NCI-H146 treated with DMSO at 0.1 percent for 48 hours (cell line): ENCODE results near the gene ASCL2.
"Not testable (repeated sequence)": the region's sequence is repeated elsewhere in the genome, so short reads cannot be mapped to it uniquely, and the experiment has no call there.

Source experiments
- DNase-seq: peaks from one replicate; lab custom pipeline; 2025; ENCODE audit not compliant: unreplicated experiment; lab: John Stamatoyannopoulos, UW

The ASCL2 gene

GRCh38 chr11:2298795-2299761, 28.7 kb upstream of the ASCL2 start:
- DNase-seq = peak; percentile 40

- no peak for DNase-seq
These were observed 27.9 kb upstream of the ASCL2 start for GRCh38 chr11:2298131-2298794.

GRCh38 chr11:2297623-2298030, 27.2 kb upstream of the ASCL2 start:
- DNase-seq = no peak

GRCh38 chr11:2296913-2297622, 26.7 kb upstream of the ASCL2 start:
- no peak for DNase-seq

GRCh38 chr11:2295971-2296912, 25.9 kb upstream of the ASCL2 start:
- no peak for DNase-seq

GRCh38 chr11:2294926-2295290, 24.5 kb upstream of the ASCL2 start:
- DNase-seq = no peak

GRCh38 chr11:2293984-2294925, 23.9 kb upstream of the ASCL2 start:
- DNase-seq = no peak

GRCh38 chr11:2293531-2293971, 23.2 kb upstream of the ASCL2 start:
- no peak for DNase-seq

- DNase-seq = no peak
These were observed 20.0 kb upstream of the ASCL2 start for GRCh38 chr11:2290351-2290841.

GRCh38 chr11:2289859-2290258, 19.5 kb upstream of the ASCL2 start:
- DNase-seq = no peak

GRCh38 chr11:2289350-2289749, 19.0 kb upstream of the ASCL2 start:
- DNase-seq = no peak

- DNase-seq = no peak
These were observed 16.7 kb upstream of the ASCL2 start for GRCh38 chr11:2287091-2287490.

GRCh38 chr11:2286350-2286749, 16.0 kb upstream of the ASCL2 start:
- not testable (repeated sequence) for DNase-seq

GRCh38 chr11:2280208-2280607, 9.8 kb upstream of the ASCL2 start:
- DNase-seq = no peak

- no peak for DNase-seq
These were observed 7.6 kb upstream of the ASCL2 start for GRCh38 chr11:2277933-2278523.

GRCh38 chr11:2277008-2277346, 6.6 kb upstream of the ASCL2 start:
- no peak for DNase-seq

- DNase-seq = no peak
These were observed 6.1 kb upstream of the ASCL2 start for GRCh38 chr11:2276280-2277007.
